CD4-positive, alpha-beta T cell (primary cell): ENCODE measurements around the gene KIF5C. TPM values are rescaled to one million over a fixed set of nuclear protein-coding genes. Genes with fewer than 3 reads are reported as not detected.

ENCODE experiments used
- ATAC-seq: fragments of 200-7000 bp; cut with Tn5 transposase; one replicate; pipeline ENCODE4 v1.10.0; 2022; ENCODE audit warnings: mild to moderate bottlenecking; ENCODE audit not compliant: poor library complexity
- CTCF ChIA-PET: fragments of 350-600 bp; sonication (Branson Sonifier 250); formaldehyde crosslinking; loops from one replicate; lab custom pipeline; 2021; ENCODE audit warnings: antibody characterized with exemption, inconsistent platforms; lab: Charles Lee
- POLR2A ChIA-PET: fragments of 350-600 bp; sonication (Branson Sonifier 250); formaldehyde crosslinking; loops from one replicate; lab custom pipeline; 2021; ENCODE audit warnings: antibody characterized with exemption, inconsistent platforms; lab: Charles Lee
- DNase-seq, 14 experiments: peaks; one replicate each; pipeline ENCODE4 v3.0.0-alpha.2; 2013 to 2020; ENCODE audit warnings: mixed read lengths in 2 of 14
- H3K27ac ChIP-seq, 2 donors: one replicate each; pipeline versions ENCODE4 v1.5.1 to v1.7.0; 2013; ENCODE audit warnings: low read length in 2 of 2, low read depth in 1 of 2, mild to moderate bottlenecking in 1 of 2
- H3K27me3 ChIP-seq, 2 experiments: 1 replicate in 1 of 2; 2 replicates in 1 of 2; pipeline versions ENCODE4 v1.6.1 to v1.7.0; 2013; ENCODE audit warnings: low read length in 2 of 2, control low read depth in 1 of 2, mild to moderate bottlenecking in 1 of 2, moderate library complexity in 1 of 2; ENCODE audit not compliant: insufficient read depth in 2 of 2, control insufficient read depth in 1 of 2
- H3K36me3 ChIP-seq: one replicate; pipeline ENCODE4 v1.6.1; 2013; ENCODE audit warnings: low read length, control low read depth; ENCODE audit not compliant: insufficient read depth
- H3K4me1 ChIP-seq: one replicate; pipeline ENCODE4 v1.6.1; 2013; ENCODE audit warnings: low read length, control low read depth; ENCODE audit not compliant: insufficient read depth
- H3K4me3 ChIP-seq: one replicate; pipeline ENCODE4 v1.5.1; 2013; ENCODE audit warnings: mild to moderate bottlenecking, low read length, moderate library complexity
- H3K9me3 ChIP-seq, 2 experiments: 1 replicate in 1 of 2; 2 replicates in 1 of 2; pipeline versions ENCODE4 v1.6.1 to v1.7.0; 2013; ENCODE audit warnings: low read length in 2 of 2, mild to moderate bottlenecking in 2 of 2, control low read depth in 1 of 2, moderate library complexity in 1 of 2; ENCODE audit not compliant: control insufficient read depth in 1 of 2, insufficient read depth in 1 of 2
- H3K27ac Mint-ChIP-seq: one replicate; pipeline ENCODE4 v1.8.0; 2020; ENCODE audit warnings: mixed read lengths
- H3K27me3 Mint-ChIP-seq: one replicate; pipeline ENCODE4 v1.8.0; 2021; ENCODE audit warnings: mixed read lengths
- H3K36me3 Mint-ChIP-seq: one replicate; pipeline ENCODE4 v1.8.0; 2021; ENCODE audit warnings: low read depth, mixed read lengths
- H3K4me1 Mint-ChIP-seq: one replicate; pipeline ENCODE4 v1.8.0; 2021; ENCODE audit warnings: low read depth, mixed read lengths
- H3K4me3 Mint-ChIP-seq: one replicate; pipeline ENCODE4 v1.8.0; 2020; ENCODE audit warnings: mild to moderate bottlenecking, mixed read lengths
- H3K9me3 Mint-ChIP-seq: one replicate; pipeline ENCODE4 v1.8.0; 2020; ENCODE audit warnings: mixed read lengths
- intact Hi-C, 2 experiments: fragments of 100-400 bp; cut with DNase I in 1 of 2; cut with micrococcal nuclease in 1 of 2; formaldehyde crosslinking; loops; one replicate each; pipeline versions ENCODE4 v1.15.1 to v1.9.0; 2023 to 2025; cut with DNase I, micrococcal nuclease
- total RNA-seq, 174 experiments: library from RNA in 2 of 174; stranded (reverse) in 2 of 174; gene quantifications; one replicate each; pipeline ENCODE4 v1.2.3 and lab custom pipeline; 2021 to 2026
- TF ChIP-seq, protein P1 (sequence below): fragments of 200-600 bp; IDR thresholded peaks from one replicate; pipeline ENCODE4 v1.8.0; 2022; ENCODE audit warnings: antibody characterized with exemption, mild to moderate bottlenecking

KIF5C gene
- total RNA-seq, 2 experiments from 2014 or later: 7.3 to 8.1 TPM

DNA sequence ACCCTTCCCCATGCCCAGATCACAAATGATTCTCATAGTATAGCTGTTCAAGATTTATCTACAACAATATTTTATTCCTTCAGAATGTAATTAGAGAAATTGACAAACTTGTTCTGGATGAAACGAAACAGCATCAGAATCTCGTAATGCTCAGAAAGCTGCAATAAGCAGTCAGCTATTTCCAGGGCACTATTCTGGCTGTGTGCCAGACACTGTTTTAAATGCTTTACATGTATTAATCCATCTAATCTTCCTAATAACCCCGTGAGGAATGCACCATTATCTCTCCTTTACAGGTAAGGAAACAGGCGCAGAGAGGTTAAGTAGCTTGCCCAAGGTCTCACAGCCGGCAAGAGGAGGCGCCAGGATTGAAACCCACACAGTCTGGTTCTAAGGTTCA lies 153.3 kb downstream of the KIF5C start:
- Mint-ChIP-seq H3K27me3 (peaks cover 15% of the 10 kb centered on the region), H3K9me3 (no peaks in the 10 kb centered on the region), H3K4me1 (no peaks in the 10 kb centered on the region), H3K4me3 (no peak overlapping the region), H3K36me3 (no peaks in the 10 kb centered on the region), H3K27ac (no peak overlapping the region)
- Histone ChIP-seq H3K4me3 (no peak overlapping the region), H3K27me3 (peaks cover 0 to 3% of the 10 kb centered on the region in 2 experiments), H3K9me3 (no peaks in the 10 kb centered on the region), H3K27ac (no peak overlapping the region), H3K4me1 (peaks cover 2% of the 10 kb centered on the region), H3K36me3 (no peaks in the 10 kb centered on the region)
- POLR2A ChIA-PET: no interaction called here
- DNase-seq (no peak), ATAC-seq (no peak)
- CTCF ChIA-PET: no interaction called here
- TF ChIP-seq, protein P1, sequence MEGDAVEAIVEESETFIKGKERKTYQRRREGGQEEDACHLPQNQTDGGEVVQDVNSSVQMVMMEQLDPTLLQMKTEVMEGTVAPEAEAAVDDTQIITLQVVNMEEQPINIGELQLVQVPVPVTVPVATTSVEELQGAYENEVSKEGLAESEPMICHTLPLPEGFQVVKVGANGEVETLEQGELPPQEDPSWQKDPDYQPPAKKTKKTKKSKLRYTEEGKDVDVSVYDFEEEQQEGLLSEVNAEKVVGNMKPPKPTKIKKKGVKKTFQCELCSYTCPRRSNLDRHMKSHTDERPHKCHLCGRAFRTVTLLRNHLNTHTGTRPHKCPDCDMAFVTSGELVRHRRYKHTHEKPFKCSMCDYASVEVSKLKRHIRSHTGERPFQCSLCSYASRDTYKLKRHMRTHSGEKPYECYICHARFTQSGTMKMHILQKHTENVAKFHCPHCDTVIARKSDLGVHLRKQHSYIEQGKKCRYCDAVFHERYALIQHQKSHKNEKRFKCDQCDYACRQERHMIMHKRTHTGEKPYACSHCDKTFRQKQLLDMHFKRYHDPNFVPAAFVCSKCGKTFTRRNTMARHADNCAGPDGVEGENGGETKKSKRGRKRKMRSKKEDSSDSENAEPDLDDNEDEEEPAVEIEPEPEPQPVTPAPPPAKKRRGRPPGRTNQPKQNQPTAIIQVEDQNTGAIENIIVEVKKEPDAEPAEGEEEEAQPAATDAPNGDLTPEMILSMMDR: no peak
- intact Hi-C loops: no loop called here

DNA sequence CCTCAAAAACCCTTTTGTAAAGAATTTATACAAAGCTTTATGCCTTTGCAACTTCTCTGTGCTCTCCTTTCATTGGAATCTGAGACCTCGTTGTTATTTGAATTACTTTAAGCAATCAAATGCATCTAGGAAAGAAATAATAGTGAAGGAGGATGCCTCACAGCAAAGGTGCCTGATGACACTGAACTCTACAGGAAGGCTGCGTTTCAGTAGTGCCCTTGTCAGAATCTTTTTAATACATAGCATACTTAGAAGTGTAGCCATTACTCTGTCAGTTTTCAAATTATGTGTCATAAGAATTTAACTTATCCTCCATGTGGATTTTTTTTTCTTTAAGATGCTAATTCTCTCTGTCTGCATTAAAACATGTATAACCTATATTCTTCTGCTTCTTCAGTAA lies 153.9 kb downstream of the KIF5C start:
- H3K4me3 Mint-ChIP-seq: no peak overlapping the region
- no peak overlapping the region for H3K27ac ChIP-seq
- no peaks in the 10 kb centered on the region for H3K9me3 ChIP-seq
- no peak overlapping the region for H3K4me3 ChIP-seq
- H3K27me3 Mint-ChIP-seq: peaks cover 20% of the 10 kb centered on the region
- peaks cover 2% of the 10 kb centered on the region for H3K4me1 ChIP-seq
- no peaks in the 10 kb centered on the region for H3K4me1 Mint-ChIP-seq
- no peak overlapping the region for H3K27ac Mint-ChIP-seq
- TF ChIP-seq, protein P1: no peak
- DNase-seq (no peak), ATAC-seq (no peak)
- H3K36me3 ChIP-seq: no peaks in the 10 kb centered on the region
- H3K27me3 ChIP-seq: peaks cover 0 to 3% of the 10 kb centered on the region in 2 experiments
- intact Hi-C loops: no loop called here
- ChIA-PET CTCF (no interaction called here), POLR2A (no interaction called here)
- no peaks in the 10 kb centered on the region for H3K9me3 Mint-ChIP-seq
- H3K36me3 Mint-ChIP-seq: no peaks in the 10 kb centered on the region

DNA sequence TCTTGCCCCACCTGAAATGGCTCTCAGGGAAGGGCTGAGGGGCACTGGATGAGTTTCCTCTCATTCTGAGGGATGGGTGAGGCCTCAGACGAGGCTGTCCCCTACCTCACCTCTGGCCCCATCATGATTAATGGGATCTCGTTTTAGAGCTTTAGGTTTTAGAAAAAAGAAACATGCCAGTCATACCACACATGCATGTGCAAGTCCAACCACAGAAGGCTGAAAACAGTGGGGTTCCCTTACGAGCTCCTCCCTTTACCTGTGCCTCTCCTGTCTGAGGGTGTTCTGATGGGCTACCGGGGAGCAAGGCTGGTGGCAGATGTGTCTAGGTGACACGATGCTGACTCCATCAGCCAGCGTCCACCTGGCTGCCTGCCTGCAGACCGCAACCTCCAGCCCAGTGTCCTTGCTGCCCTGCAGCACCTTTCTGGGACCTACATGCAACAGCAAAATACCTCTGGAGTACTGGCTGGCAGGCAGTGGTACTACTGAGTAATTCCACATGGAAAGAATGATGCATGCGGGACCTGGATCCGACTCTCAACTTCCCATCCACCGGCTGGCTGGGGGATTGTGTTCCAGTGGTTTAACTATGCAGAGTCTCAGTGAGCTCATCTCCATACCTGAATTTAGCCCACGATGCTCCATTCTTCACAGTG lies 154.4 kb downstream of the KIF5C start:
- intact Hi-C loops: no loop called here
- no peak overlapping the region for H3K27ac ChIP-seq
- H3K36me3 ChIP-seq: no peaks in the 10 kb centered on the region
- H3K4me1 ChIP-seq: peaks cover 2% of the 10 kb centered on the region
- H3K9me3 ChIP-seq: no peaks in the 10 kb centered on the region
- no peak overlapping the region for H3K4me3 Mint-ChIP-seq
- ChIA-PET POLR2A (no interaction called here), CTCF (no interaction called here)
- no peak overlapping the region for H3K4me3 ChIP-seq
- H3K27me3 Mint-ChIP-seq: peaks cover 20% of the 10 kb centered on the region
- TF ChIP-seq, protein P1: no peak
- H3K9me3 Mint-ChIP-seq: no peaks in the 10 kb centered on the region
- H3K36me3 Mint-ChIP-seq: no peaks in the 10 kb centered on the region
- H3K27me3 ChIP-seq: peaks cover 0 to 3% of the 10 kb centered on the region in 2 experiments
- no peaks in the 10 kb centered on the region for H3K4me1 Mint-ChIP-seq
- no peak overlapping the region for H3K27ac Mint-ChIP-seq
- DNase-seq (no peak), ATAC-seq (no peak)
